ENCODE results near the gene DEUP1.
"Not testable (repeated sequence)": the region's sequence is repeated elsewhere in the genome, so short reads cannot be mapped to it uniquely, and the experiment has no call there.

DEUP1 gene, protein sequence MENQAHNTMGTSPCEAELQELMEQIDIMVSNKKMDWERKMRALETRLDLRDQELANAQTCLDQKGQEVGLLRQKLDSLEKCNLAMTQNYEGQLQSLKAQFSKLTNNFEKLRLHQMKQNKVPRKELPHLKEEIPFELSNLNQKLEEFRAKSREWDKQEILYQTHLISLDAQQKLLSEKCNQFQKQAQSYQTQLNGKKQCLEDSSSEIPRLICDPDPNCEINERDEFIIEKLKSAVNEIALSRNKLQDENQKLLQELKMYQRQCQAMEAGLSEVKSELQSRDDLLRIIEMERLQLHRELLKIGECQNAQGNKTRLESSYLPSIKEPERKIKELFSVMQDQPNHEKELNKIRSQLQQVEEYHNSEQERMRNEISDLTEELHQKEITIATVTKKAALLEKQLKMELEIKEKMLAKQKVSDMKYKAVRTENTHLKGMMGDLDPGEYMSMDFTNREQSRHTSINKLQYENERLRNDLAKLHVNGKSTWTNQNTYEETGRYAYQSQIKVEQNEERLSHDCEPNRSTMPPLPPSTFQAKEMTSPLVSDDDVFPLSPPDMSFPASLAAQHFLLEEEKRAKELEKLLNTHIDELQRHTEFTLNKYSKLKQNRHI

GRCh38 chr11:93330446-93330984 is at the start of gene DEUP1:
Gene DEUP1 (plus strand): TSS chr11:93330742. CDS start chr11:93332260, 1,518 bp downstream.
- peak; percentile 10 for DNase-seq

GRCh38 chr11:93285430-93285829 is 45.1 kb upstream of the DEUP1 start:
- no peak for DNase-seq

- DNase-seq, result no peak
These were observed 43.1 kb upstream of the DEUP1 start for GRCh38 chr11:93287434-93287833.

DNA sequence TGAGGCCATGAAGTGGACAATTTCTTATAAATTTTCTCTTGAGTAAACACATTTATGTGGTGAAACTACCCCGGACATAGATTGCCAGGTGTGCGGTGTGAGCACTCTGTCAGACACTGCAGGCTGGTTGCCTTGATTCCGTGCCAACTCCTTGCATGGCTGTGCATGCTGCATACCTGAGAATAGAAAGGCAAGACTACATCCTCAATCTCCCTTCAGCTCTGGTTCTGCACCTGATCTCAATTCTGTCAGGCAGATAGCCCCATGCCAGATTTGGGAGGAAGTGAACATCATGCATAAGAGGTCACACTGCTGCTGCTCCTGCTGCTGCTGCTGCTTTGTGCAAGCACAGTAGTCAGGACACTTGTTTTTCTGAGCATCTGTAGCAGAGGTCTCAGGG is 42.5 kb upstream of the DEUP1 start:
- DNase-seq, result no peak

GRCh38 chr11:93288767-93289166 is 41.8 kb upstream of the DEUP1 start:
- DNase-seq, result no peak

DNA sequence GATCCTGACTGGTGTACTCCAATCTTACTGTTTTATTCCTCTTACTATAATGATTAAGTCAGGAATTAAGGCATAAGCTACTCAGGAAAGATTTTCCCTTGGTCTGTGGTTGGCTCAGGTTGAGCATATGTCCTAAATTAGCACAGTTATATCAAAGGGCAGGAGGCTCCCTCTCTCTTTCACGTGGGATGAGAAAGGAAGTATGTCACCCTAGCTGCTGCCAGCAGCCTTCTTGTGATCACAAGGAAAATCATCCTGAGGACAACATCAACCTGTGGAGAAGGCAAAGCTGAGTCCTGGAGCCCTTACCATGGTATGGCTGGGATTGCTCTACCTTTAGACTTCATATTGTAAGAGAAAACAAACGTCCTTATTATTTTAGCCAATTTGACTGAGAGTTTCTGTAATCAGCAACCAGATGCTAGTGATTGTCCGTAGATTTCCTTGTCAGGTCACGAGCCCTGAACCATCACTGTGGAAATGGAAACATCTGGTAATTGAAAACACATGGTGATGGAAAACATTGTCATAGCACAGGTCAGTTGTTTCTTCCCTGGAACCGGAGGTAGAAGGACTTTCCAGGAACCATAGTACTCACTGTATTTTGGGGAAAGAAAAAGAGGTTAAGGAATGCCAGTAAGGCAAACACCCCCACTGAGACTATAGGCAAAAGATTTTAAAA is 40.6 kb upstream of the DEUP1 start:
- no peak for DNase-seq

DNA sequence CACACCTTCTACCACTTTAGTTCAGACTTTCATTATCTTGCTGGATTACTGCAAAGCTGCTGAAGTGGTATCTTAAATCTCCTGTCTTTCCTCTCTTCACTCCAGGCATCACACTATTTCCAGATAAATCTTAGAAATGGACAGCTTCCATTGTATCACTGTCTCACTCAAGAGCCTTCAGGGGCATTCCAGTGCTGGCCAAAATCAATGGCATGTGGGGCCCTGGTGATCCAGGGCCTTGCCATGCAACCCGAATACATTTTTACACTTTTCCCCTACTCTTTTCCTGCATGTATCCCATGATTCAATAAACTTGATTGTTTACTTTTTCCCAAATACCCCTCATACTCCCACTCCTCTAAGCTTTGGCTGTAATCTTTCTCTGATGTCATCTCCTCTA is 39.4 kb upstream of the DEUP1 start:
- no peak for DNase-seq

DNA sequence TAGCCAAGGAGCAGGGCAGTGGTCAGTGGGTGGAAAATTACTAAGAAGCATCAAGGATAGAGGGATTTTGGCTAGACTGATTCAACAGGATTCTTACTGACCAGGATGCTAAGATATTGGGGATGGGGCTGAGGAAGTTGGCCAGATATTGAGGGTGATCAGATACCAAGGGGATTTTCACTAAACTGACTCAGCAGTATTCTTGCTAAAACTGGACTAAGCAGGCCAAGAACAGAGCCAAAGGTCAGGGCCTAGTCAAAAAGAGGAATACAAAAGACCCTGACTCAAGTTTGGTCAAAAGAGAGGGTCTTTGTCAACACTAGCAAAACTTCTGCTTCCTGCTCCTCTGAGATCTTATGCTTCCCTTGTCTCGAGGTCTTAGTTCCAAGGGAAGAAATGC is 38.6 kb upstream of the DEUP1 start:
- no peak for DNase-seq

DNA sequence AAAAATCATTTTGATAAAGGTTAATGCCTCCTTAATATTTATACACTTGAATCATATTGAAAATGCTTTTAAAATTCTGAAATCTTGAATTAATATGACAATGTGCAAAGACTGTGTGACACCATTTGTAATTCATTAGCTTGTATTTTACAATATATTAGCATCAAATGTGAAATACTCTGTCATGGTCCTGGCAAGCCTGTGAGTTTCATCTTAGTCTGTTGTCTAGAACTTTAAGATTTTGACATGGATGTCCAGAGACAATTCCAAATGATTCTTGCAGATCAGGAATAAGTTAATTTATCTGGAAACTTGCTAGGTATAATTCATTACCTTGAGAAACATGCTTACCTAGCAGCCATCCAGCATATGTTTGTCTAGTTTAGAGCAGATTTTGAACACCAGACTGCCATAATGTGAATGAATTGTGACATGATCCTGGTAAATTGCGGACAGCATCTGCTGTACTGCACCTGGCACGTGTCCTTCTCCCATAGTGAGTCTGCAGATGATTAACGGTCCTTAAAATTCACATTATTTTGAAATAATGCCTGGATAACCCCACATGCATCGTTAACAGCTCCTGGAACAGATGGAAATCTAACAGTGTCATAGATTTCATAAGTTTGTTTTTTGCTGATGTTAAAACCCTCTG is 34.5 kb upstream of the DEUP1 start:
- no peak for DNase-seq

- DNase-seq, result no peak
These were observed 26.9 kb upstream of the DEUP1 start for GRCh38 chr11:93303689-93304088.

DNA sequence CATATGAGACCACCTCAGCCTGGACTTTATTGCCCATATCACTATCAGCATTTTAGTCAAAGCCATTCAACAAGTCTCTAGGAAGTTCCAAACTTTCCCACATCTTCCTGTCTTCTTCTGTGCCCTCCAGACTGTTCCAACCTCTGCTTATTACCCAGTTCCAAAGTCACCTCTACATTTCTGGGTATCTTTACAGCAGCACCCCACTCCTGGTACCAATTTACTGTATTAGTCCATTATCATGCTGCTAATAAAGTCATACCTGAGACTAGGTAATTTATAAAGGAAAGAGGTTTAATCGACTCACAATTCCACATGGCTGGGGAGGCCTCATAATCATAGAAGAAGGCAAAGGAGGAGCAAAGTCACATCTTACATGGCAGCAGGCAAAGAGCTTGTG is 16.1 kb upstream of the DEUP1 start:
- not testable (repeated sequence) for DNase-seq

- DNase-seq, result no peak
These were observed 11.2 kb upstream of the DEUP1 start for GRCh38 chr11:93319224-93319839.

DNA sequence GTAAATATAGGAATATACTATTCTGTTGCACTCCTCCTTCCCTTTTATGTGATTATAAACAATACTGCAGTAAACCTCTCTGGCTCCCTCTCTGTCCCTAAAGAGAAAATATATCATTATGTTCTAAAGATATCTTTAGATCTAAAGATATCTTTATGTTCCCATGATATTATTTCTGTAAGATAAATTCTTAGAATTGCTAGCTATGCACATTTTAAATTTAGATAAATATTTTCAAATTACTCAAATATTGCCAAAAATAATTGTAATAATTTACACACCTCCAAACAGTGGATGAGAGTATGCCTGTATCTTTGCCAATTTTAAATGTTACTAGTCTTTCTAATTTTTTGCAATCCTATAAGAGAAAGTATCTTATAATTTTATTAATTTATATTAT is 10.3 kb upstream of the DEUP1 start:
- DNase-seq, result no peak

DNA sequence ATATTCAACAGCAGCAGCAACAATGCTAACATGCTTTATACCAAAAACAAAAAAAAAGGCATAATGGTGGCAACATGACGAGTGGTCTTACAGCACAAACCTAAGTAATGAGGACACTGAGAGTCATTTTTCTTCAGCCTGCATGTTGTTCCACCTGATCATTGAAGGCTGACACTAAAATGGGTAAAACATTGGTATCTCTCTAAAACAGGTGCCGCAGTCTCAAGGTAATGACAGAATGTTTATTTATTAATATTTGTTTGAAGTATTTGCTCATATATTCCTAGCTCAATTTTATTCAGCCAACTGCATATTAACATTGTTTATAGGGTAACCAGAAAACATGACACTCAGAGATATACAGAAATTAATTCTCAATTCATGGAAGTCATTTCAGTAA is 8.3 kb upstream of the DEUP1 start:
- no peak for DNase-seq

DNA sequence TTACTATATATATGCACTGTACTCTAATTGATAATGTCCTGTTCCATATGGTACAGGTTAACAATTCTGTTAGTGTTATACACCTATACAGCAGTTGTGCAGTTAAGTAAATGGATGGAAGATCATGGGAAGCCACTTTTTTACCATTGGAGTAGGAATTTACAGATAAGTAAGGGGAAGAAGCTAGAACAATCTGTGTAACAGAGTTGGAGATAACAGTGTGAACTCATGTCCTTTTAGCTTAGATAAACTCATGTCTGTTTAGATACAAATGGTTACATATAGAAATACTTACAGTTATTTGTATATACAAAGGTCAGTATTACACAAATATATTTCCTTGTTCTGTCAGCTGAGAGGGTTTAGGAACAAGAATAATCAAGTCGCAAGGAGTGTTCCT is 6.8 kb upstream of the DEUP1 start:
- DNase-seq, result no peak

GRCh38 chr11:93324500-93324899 is 6.0 kb upstream of the DEUP1 start:
- no peak for DNase-seq

GRCh38 chr11:93326681-93327080 is 3.9 kb upstream of the DEUP1 start:
- no peak for DNase-seq

GRCh38 chr11:93329936-93330445 is 551 bp upstream of the DEUP1 start:
- DNase-seq, result no peak

DNA sequence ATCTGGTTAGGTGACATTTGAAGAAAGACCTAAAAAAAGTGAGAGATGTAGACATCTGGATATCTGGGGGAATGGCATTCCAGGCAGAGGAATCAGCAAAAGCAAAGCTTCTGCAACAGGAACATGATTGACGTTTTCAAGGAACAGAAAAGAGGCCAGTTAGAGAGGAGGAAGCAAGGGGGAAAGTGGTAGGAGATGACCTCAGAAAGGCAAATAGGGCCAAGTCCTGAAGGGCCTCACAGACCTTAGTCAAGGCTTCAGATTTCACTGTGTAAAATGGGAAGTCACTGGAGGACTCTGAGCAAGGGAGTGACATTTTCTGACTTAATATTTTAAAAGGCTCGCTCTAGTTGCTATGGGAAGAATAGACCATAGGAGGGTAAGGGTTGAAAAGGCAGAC is 9.7 kb downstream of the DEUP1 start:
- DNase-seq, result no peak

DNA sequence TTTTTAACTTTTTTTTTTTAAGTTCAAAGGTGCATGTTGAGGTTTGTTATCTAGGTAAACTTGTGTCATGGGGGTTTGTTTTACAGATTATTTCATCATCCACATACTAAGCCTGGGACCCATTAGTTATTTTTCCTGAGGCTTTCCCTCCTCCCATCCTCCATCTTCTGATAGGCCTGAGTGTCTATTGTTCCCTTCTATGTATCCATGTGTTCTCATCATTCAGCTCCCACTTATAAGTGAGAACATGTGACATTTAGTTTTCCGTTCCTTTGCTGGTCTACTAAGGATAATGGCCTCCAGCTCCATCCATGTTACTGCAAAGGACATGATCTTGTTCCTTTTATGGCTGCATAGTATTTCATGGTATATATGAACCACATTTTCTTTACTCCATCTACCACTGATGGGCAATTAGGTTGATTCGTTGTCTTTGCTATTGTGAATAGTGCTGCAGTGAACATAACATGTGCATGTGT is 14.4 kb downstream of the DEUP1 start:
- DNase-seq, result no peak

DNA sequence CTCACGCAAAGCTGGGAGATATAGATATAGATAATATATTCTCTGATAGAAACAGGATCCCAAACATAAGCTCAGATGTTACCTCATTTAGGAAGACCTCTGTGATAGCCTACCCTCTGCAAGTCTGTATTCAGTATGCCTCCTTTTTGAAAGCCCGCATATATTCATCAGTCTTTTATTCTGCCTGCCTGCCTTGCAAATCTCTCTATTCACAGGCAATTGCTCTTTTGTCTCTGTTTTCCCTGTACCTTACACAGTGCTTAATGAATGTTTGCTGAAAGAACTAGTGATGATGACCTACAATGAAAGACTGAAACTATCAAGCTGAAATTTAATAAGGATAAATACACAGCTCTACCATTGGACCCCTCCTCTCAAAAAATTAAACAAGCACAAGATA is 18.4 kb downstream of the DEUP1 start:
- no peak for DNase-seq

DNA sequence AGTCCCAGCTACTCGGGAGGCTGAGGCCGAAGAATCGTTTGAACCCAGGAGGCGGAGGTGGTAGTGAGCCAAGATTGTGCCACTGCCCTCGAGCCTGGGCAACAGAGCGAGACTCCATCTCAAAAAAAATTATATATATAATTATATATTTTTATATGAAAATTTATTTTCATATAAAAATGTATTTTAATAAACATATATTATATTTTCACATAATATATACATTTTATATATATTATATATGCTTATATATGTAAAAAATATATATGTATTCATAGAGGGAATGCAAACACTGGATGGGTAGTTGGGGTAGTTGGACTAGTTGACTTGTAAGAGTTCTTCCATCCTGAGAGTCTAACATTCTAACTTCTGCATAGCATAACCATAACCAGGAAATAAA is 20.3 kb downstream of the DEUP1 start:
- no peak for DNase-seq

Measured in activated CD4-positive, alpha-beta T cell treated with anti-CD3 and anti-CD28 coated beads, Interleukin-2, Interleukin-6, amounts not matched to agents 100 ng/mL and 50 ng/mL, durations not matched to agents 16 hours and 8 hours (primary cell).